HEK293 (cell line): ENCODE measurements around the gene RIGI.
A peak's percentile ranks its signal among the peaks of the same experiment; 100 is the strongest.

ENCODE experiments used
- CTCF ChIA-PET: fragments of 350-600 bp; formaldehyde crosslinking; extraction: SDS; loops from one replicate; lab custom pipeline; 2021; ENCODE audit warnings: antibody characterized with exemption; lab: Yijun Ruan, JAX
- POLR2A ChIA-PET: fragments of 300-600 bp; formaldehyde crosslinking; extraction: SDS; loops from one replicate; lab custom pipeline; 2020; ENCODE audit warnings: antibody characterized with exemption, inconsistent platforms; lab: Yijun Ruan, JAX
- H3K27ac ChIP-seq: fragments of 200-500 bp; sonication (Bioruptor generic); 2 replicates; pipeline ENCODE4 v1.5.1; 2014; ENCODE audit warnings: low read depth, low read length, control low read depth, inconsistent platforms; ENCODE audit errors: extremely low read depth
- H3K36me3 ChIP-seq, 2 experiments: fragments of 200-500 bp in 1 of 2; sonication (Bioruptor generic) in 1 of 2; 1 replicate in 1 of 2; 2 replicates in 1 of 2; pipeline ENCODE4 v1.5.1; 2014 to 2017; ENCODE audit warnings: inconsistent platforms in 2 of 2, low read length in 2 of 2; ENCODE audit not compliant: control insufficient read depth in 2 of 2, insufficient read depth in 1 of 2
- H3K4me1 ChIP-seq: fragments of 200-500 bp; sonication (Bioruptor generic); 2 replicates; pipeline ENCODE4 v1.5.1; 2014; ENCODE audit warnings: mild to moderate bottlenecking, low read length, inconsistent platforms; ENCODE audit not compliant: control insufficient read depth, insufficient read depth
- H3K4me3 ChIP-seq: 2 replicates; pipeline ENCODE4 v1.5.1; 2011; ENCODE audit warnings: low read depth, mild to moderate bottlenecking, control low read depth, low read length, moderate library complexity
- H3K9me3 ChIP-seq: fragments of 200-500 bp; sonication (Bioruptor generic); 2 replicates; pipeline ENCODE4 v1.5.1; 2014; ENCODE audit warnings: low read depth, low read length, inconsistent platforms; ENCODE audit not compliant: control insufficient read depth, insufficient read depth
- EGR2 ChIP-seq: fragments of 450-650 bp; formaldehyde crosslinking; IDR thresholded peaks from 2 replicates; pipeline ENCODE4 v1.5.1; 2016; ENCODE audit warnings: low read depth, missing biosample characterization, missing genetic modification characterization
- GFI1B ChIP-seq: fragments of 450-650 bp; formaldehyde crosslinking; IDR thresholded peaks from 2 replicates; pipeline ENCODE4 v1.5.1; 2016; ENCODE audit warnings: missing biosample characterization, missing genetic modification characterization
- GLI4 ChIP-seq: fragments of 450-650 bp; formaldehyde crosslinking; IDR thresholded peaks from 2 replicates; pipeline ENCODE4 v1.5.1; 2016; ENCODE audit warnings: missing biosample characterization, missing genetic modification characterization
- PRDM10 ChIP-seq: fragments of 450-650 bp; formaldehyde crosslinking; IDR thresholded peaks from 2 replicates; pipeline ENCODE4 v1.5.1; 2016; ENCODE audit warnings: missing biosample characterization, missing genetic modification characterization
- SCRT2 ChIP-seq: fragments of 450-650 bp; formaldehyde crosslinking; IDR thresholded peaks from 2 replicates; pipeline ENCODE4 v1.5.1; 2016; ENCODE audit warnings: missing biosample characterization, missing genetic modification characterization
- SP2 ChIP-seq: fragments of 450-650 bp; formaldehyde crosslinking; IDR thresholded peaks from 2 replicates; pipeline ENCODE4 v1.5.1; 2016; ENCODE audit warnings: missing biosample characterization, missing genetic modification characterization
- ZBTB21 ChIP-seq: fragments of 450-650 bp; formaldehyde crosslinking; IDR thresholded peaks from 2 replicates; pipeline ENCODE4 v1.5.1; 2017; ENCODE audit warnings: missing biosample characterization, missing genetic modification characterization
- ZBTB8A ChIP-seq: fragments of 450-650 bp; formaldehyde crosslinking; IDR thresholded peaks from 2 replicates; pipeline ENCODE4 v1.5.1; 2016; ENCODE audit warnings: missing biosample characterization, missing genetic modification characterization
- ZFP37 ChIP-seq: fragments of 450-650 bp; formaldehyde crosslinking; IDR thresholded peaks from 2 replicates; pipeline ENCODE4 v1.5.1; 2016; ENCODE audit warnings: missing biosample characterization, missing genetic modification characterization
- ZNF132 ChIP-seq: fragments of 450-650 bp; formaldehyde crosslinking; IDR thresholded peaks from 2 replicates; pipeline ENCODE4 v1.5.1; 2017; ENCODE audit warnings: missing biosample characterization, missing genetic modification characterization, borderline replicate concordance
- ZNF174 ChIP-seq: fragments of 450-650 bp; formaldehyde crosslinking; IDR thresholded peaks from 2 replicates; pipeline ENCODE4 v1.5.0; 2017; ENCODE audit warnings: missing biosample characterization, mild to moderate bottlenecking, missing genetic modification characterization
- ZNF202 ChIP-seq: fragments of 450-650 bp; formaldehyde crosslinking; IDR thresholded peaks from 2 replicates; pipeline ENCODE4 v1.5.1; 2016; ENCODE audit warnings: missing biosample characterization, missing genetic modification characterization, borderline replicate concordance
- ZNF274 ChIP-seq, 2 experiments: fragments of 200-500 bp in 1 of 2; fragments of 450-650 bp in 1 of 2; sonication (Bioruptor generic) in 1 of 2; formaldehyde crosslinking in 1 of 2; IDR thresholded peaks; 2 replicates each; pipeline versions ENCODE4 v1.5.1 to v1.6.1; 2014 to 2016; ENCODE audit warnings: borderline replicate concordance in 1 of 2, inconsistent platforms in 1 of 2, low read length in 1 of 2, missing biosample characterization in 1 of 2, missing genetic modification characterization in 1 of 2
- ZNF311 ChIP-seq: fragments of 450-650 bp; formaldehyde crosslinking; IDR thresholded peaks from 2 replicates; pipeline ENCODE4 v1.5.1; 2017; ENCODE audit warnings: missing biosample characterization, missing genetic modification characterization, borderline replicate concordance
- ZNF423 ChIP-seq: fragments of 450-650 bp; formaldehyde crosslinking; IDR thresholded peaks from 2 replicates; pipeline ENCODE4 v1.5.1; 2016; ENCODE audit warnings: missing biosample characterization, missing genetic modification characterization
- ZNF488 ChIP-seq: fragments of 450-650 bp; formaldehyde crosslinking; IDR thresholded peaks from 2 replicates; pipeline ENCODE4 v1.5.1; 2016; ENCODE audit warnings: missing biosample characterization, missing genetic modification characterization
- ZNF548 ChIP-seq: fragments of 450-650 bp; formaldehyde crosslinking; IDR thresholded peaks from 2 replicates; pipeline ENCODE4 v1.5.1; 2016; ENCODE audit warnings: missing biosample characterization, missing genetic modification characterization
- ZNF626 ChIP-seq: fragments of 450-650 bp; sonication (Bioruptor Pico); formaldehyde crosslinking; IDR thresholded peaks from 2 replicates; pipeline ENCODE4 v1.5.1; 2018; ENCODE audit warnings: missing biosample characterization, missing genetic modification characterization, inconsistent platforms
- ZNF768 ChIP-seq: fragments of 450-650 bp; formaldehyde crosslinking; IDR thresholded peaks from 2 replicates; pipeline ENCODE4 v1.5.1; 2018; ENCODE audit warnings: missing biosample characterization, mild to moderate bottlenecking, missing genetic modification characterization
- TF ChIP-seq, protein P1 (sequence below): fragments of 450-650 bp; formaldehyde crosslinking; IDR thresholded peaks from 2 replicates; pipeline ENCODE4 v1.5.1; 2016; ENCODE audit warnings: missing biosample characterization, missing genetic modification characterization, borderline replicate concordance

The RIGI gene

GRCh38 chr9:32508728-32509127 lies 17.3 kb downstream of the RIGI start:
- no peak overlapping the region for H3K4me3 ChIP-seq
- CTCF ChIA-PET: interaction anchor here (1.4 to 1.7 kb wide), 2 partner anchors 18 to 72 kb away, joined by 4 to 12 read pairs; partner anchors contain the start of gene RIGI
- no peaks in the 10 kb centered on the region for H3K4me1 ChIP-seq
- no peaks in the 10 kb centered on the region for H3K9me3 ChIP-seq
- no peak overlapping the region for H3K27ac ChIP-seq
- POLR2A ChIA-PET: interaction anchor here (1.6 kb wide), 1 partner anchor 17 kb away, joined by 6 read pairs; the partner anchor contains the start of gene RIGI
- no peak for TF ChIP-seq ZNF626
- no peak for TF ChIP-seq ZNF423 (tag by site-specific recombination)
- TF ChIP-seq PRDM10 (tag by site-specific recombination): peak; percentile 32; the same call in 1 of the 2 replicates
- TF ChIP-seq GFI1B (tag by site-specific recombination): no peak
- no peaks in the 10 kb centered on the region for H3K36me3 ChIP-seq

- Histone ChIP-seq H3K27ac (no peak overlapping the region), H3K4me3 (no peak overlapping the region), H3K4me1 (no peaks in the 10 kb centered on the region), H3K36me3 (peaks cover 0 to 2% of the 10 kb centered on the region in 2 experiments; a peak in 1 of 3 replicates), H3K9me3 (no peaks in the 10 kb centered on the region)
- CTCF ChIA-PET: interaction anchor here (1.1 kb wide), 1 partner anchor 124 kb away, joined by 3 read pairs; no protein-coding TSS in a partner anchor
- no peak for TF ChIP-seq EGR2 (tag by site-specific recombination)
- TF ChIP-seq ZNF488: no peak
- TF ChIP-seq ZNF132 (tag by site-specific recombination): no peak
- TF ChIP-seq ZNF202 (tag by site-specific recombination): no peak
- no peak for TF ChIP-seq ZBTB8A (tag by site-specific recombination)
- TF ChIP-seq ZNF174 (tag by site-specific recombination): no peak
- no peak for TF ChIP-seq ZNF311
- POLR2A ChIA-PET: no interaction called here
Measured at GRCh38 chr9:32503008-32503407, 23.0 kb downstream of the RIGI start.

DNA sequence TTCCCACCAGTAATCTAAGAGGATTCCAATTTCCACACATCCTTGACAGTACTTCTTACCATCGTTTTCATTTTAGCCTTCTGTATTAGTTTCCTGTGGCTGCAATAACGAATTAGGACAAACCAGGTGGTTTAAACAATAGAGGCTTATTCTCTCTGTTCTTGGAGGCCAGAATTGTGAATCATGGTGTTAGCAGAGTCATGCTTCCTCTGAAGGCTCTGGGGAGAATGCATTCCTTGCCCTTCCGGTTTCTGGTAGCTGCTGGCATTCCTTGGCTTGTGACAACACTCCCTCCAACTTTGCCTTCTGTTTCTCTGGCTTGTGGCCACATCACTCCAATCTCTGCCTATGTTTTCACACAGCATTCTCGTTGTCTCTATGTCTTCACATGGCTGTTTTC lies 23.5 kb downstream of the RIGI start:
- Histone ChIP-seq H3K36me3 (peaks cover 0 to 4% of the 10 kb centered on the region in 2 experiments; a peak in 1 of 3 replicates), H3K9me3 (no peaks in the 10 kb centered on the region), H3K4me3 (no peak overlapping the region), H3K4me1 (no peaks in the 10 kb centered on the region), H3K27ac (no peak overlapping the region)
- CTCF ChIA-PET: no interaction called here
- TF ChIP-seq SP2 (tag by site-specific recombination) (no peak), ZFP37 (no peak), SCRT2 (tag by site-specific recombination) (no peak), ZNF274 (IDR thresholded peaks at IDR 0.05; ENCODE audit: low read length) (no peak), ZNF274 (tag by site-specific recombination; IDR thresholded peaks at IDR 0.05; ENCODE audit: borderline replicate concordance) (no peak), ZNF768 (tag by site-specific recombination) (no peak), ZBTB21 (tag by site-specific recombination) (no peak), GLI4 (tag by site-specific recombination) (no peak), ZNF548 (tag by site-specific recombination) (no peak)
- TF ChIP-seq, protein P1, sequence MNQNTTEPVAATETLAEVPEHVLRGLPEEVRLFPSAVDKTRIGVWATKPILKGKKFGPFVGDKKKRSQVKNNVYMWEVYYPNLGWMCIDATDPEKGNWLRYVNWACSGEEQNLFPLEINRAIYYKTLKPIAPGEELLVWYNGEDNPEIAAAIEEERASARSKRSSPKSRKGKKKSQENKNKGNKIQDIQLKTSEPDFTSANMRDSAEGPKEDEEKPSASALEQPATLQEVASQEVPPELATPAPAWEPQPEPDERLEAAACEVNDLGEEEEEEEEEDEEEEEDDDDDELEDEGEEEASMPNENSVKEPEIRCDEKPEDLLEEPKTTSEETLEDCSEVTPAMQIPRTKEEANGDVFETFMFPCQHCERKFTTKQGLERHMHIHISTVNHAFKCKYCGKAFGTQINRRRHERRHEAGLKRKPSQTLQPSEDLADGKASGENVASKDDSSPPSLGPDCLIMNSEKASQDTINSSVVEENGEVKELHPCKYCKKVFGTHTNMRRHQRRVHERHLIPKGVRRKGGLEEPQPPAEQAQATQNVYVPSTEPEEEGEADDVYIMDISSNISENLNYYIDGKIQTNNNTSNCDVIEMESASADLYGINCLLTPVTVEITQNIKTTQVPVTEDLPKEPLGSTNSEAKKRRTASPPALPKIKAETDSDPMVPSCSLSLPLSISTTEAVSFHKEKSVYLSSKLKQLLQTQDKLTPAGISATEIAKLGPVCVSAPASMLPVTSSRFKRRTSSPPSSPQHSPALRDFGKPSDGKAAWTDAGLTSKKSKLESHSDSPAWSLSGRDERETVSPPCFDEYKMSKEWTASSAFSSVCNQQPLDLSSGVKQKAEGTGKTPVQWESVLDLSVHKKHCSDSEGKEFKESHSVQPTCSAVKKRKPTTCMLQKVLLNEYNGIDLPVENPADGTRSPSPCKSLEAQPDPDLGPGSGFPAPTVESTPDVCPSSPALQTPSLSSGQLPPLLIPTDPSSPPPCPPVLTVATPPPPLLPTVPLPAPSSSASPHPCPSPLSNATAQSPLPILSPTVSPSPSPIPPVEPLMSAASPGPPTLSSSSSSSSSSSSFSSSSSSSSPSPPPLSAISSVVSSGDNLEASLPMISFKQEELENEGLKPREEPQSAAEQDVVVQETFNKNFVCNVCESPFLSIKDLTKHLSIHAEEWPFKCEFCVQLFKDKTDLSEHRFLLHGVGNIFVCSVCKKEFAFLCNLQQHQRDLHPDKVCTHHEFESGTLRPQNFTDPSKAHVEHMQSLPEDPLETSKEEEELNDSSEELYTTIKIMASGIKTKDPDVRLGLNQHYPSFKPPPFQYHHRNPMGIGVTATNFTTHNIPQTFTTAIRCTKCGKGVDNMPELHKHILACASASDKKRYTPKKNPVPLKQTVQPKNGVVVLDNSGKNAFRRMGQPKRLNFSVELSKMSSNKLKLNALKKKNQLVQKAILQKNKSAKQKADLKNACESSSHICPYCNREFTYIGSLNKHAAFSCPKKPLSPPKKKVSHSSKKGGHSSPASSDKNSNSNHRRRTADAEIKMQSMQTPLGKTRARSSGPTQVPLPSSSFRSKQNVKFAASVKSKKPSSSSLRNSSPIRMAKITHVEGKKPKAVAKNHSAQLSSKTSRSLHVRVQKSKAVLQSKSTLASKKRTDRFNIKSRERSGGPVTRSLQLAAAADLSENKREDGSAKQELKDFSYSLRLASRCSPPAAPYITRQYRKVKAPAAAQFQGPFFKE (tag by site-specific recombination): no peak
- POLR2A ChIA-PET: no interaction called here
